WI38 (cell line): ENCODE measurements around the gene RBL2.

ENCODE experiments used
- H3K4me3 ChIP-seq: 2 replicates; pipeline ENCODE4 v1.5.1; 2011; ENCODE audit warnings: low read depth, mild to moderate bottlenecking, control low read depth, low read length
- CTCF ChIP-seq: IDR thresholded peaks from 2 replicates; pipeline ENCODE4 v1.5.1; 2012; ENCODE audit warnings: low read depth, mild to moderate bottlenecking, control low read depth, low read length

Gene RBL2

DNA sequence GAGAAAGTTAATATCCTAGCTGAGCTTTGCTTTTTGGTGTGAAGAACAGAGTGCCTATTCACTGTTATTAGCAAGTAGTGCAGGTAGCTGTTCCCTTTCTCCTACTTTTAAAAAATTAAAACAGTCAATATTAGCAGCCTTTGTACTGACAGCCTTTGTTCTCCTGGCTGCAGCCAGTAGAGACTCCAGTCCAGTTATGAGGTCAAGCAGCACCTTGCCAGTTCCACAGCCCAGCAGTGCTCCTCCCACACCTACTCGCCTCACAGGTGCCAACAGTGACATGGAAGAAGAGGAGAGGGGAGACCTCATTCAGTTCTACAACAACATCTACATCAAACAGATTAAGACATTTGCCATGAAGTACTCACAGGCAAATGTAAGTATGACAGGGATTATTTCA is 46.1 kb downstream of the RBL2 start:
- no peak overlapping the region for H3K4me3 ChIP-seq
- TF ChIP-seq CTCF, result no peak

GRCh38 chr16:53482123-53482522 is 47.9 kb downstream of the RBL2 start:
- TF ChIP-seq CTCF, result no peak

DNA sequence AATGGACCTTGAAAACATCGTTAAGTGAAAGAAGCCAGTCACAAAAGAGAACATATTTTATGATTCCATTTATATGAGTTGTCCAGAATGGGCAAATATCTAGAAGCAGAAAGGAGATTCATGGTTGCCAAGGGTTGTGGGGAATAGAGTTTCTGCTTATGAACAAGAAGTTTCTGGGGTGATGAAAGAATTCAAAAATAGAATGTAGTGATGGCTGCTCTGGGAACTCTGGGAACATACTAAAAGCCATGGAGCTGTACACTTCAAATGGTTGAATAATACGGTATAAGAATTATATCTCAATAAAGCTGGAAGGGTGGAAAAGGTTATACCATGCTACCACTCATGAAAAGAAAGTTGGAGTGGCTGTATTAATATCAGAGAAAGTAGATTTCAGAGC is 50.3 kb downstream of the RBL2 start:
- no peak for TF ChIP-seq CTCF
- no peak overlapping the region for H3K4me3 ChIP-seq

More at GRCh38 chr16:53482123-53482522, 47.9 kb downstream of the RBL2 start:
- H3K4me3 ChIP-seq, result no peak overlapping the region

- no peak for TF ChIP-seq CTCF
- H3K4me3 ChIP-seq, result no peak overlapping the region
Measured at GRCh38 chr16:53486230-53486629, 52.0 kb downstream of the RBL2 start.

DNA sequence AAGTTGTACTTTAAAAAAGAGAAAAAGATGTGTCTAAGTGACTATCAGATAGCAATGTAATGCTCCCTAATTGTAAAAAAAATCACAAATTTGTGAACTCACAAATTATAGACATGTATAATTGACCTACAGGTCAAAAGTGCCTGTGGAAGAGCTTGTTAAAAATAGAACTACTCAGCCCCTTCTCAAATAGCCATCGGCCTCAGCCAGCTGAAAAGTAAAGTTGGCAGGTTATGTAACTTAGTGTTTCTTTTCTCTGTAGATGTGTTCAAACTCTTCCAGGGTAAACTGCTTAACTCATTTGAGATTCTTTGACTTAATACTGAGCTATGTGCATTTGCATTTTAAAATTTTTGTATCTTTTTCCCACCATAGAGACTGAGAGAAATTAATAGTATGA is 55.5 kb downstream of the RBL2 start:
- no peak for TF ChIP-seq CTCF
- no peak overlapping the region for H3K4me3 ChIP-seq

GRCh38 chr16:53492503-53492902 is 58.2 kb downstream of the RBL2 start:
- H3K4me3 ChIP-seq, result no peak overlapping the region
- no peak for TF ChIP-seq CTCF

GRCh38 chr16:53494636-53495035 is 60.4 kb downstream of the RBL2 start:
- TF ChIP-seq CTCF, result no peak
- H3K4me3 ChIP-seq, result no peak overlapping the region

DNA sequence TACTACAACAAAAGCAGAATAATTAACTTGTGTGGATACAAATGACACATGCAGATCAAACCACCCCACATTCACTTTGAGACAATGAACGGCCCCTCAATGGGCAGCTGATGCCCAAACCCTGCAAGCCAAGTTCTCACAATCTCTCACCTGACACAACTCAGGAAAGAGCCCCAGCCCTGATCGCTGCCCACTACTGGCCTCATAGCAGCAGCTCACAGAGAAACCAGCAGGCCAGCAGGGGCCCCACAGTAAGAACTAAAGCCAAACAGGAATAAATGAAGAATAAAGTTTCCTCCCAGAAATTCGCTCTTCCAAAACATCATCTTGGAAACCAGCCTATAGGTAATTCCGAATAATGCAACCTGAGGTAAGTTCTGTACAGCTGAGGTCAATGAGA is 61.1 kb downstream of the RBL2 start:
- H3K4me3 ChIP-seq, result no peak overlapping the region
- no peak for TF ChIP-seq CTCF
